NCI-H2081 (cell line): ENCODE measurements around the gene FBLN5.
"Not testable (repeated sequence)": the region's sequence is repeated elsewhere in the genome, so short reads cannot be mapped to it uniquely, and the experiment has no call there.

Source experiments
- DNase-seq, 2 experiments: peaks; one replicate each; lab custom pipeline; 2025; lab: John Stamatoyannopoulos, UW

FBLN5 gene

GRCh38 chr14:91906374-91906773 lies 41.1 kb downstream of the FBLN5 start:
- no peak for DNase-seq

GRCh38 chr14:91904956-91905645 lies 42.4 kb downstream of the FBLN5 start:
- no peak for DNase-seq

GRCh38 chr14:91904483-91904882 lies 43.0 kb downstream of the FBLN5 start:
- DNase-seq = no peak

- DNase-seq = no peak
These were observed 44.4 kb downstream of the FBLN5 start for GRCh38 chr14:91903070-91903469.

GRCh38 chr14:91902336-91902735 lies 45.2 kb downstream of the FBLN5 start:
- DNase-seq = no peak

- no peak for DNase-seq
These were observed 45.9 kb downstream of the FBLN5 start for GRCh38 chr14:91901449-91902226.

GRCh38 chr14:91899806-91900205 lies 47.7 kb downstream of the FBLN5 start:
- no peak for DNase-seq

GRCh38 chr14:91899213-91899612 lies 48.3 kb downstream of the FBLN5 start:
- peak in 1 of 2 experiments; percentile 25 for DNase-seq

- DNase-seq = no peak
These were observed 49.1 kb downstream of the FBLN5 start for GRCh38 chr14:91898372-91898771.

GRCh38 chr14:91897716-91898115 lies 49.8 kb downstream of the FBLN5 start:
- DNase-seq = not testable (repeated sequence)

GRCh38 chr14:91897106-91897701 lies 50.3 kb downstream of the FBLN5 start:
- peak in 1 of 2 experiments; percentile 38 for DNase-seq

- no peak for DNase-seq
These were observed 51.1 kb downstream of the FBLN5 start for GRCh38 chr14:91896419-91896818.

GRCh38 chr14:91893669-91894068 lies 53.8 kb downstream of the FBLN5 start:
- DNase-seq = no peak

GRCh38 chr14:91893007-91893406 lies 54.5 kb downstream of the FBLN5 start:
- no peak for DNase-seq

GRCh38 chr14:91891721-91892220 lies 55.7 kb downstream of the FBLN5 start:
- no peak for DNase-seq

- no peak for DNase-seq
These were observed 56.4 kb downstream of the FBLN5 start for GRCh38 chr14:91891101-91891500.

GRCh38 chr14:91890291-91890749 lies 57.2 kb downstream of the FBLN5 start:
- no peak for DNase-seq

- peak; percentile 43 to 81 for DNase-seq
These were observed 57.9 kb downstream of the FBLN5 start for GRCh38 chr14:91889477-91890211.

- no peak for DNase-seq
These were observed 58.6 kb downstream of the FBLN5 start for GRCh38 chr14:91888641-91889476.

- DNase-seq = no peak
These were observed 60.5 kb downstream of the FBLN5 start for GRCh38 chr14:91886961-91887360.

- no peak for DNase-seq
These were observed 61.7 kb downstream of the FBLN5 start for GRCh38 chr14:91885839-91886238.
